HG02798 (cell line): Measurements from ENCODE around the gene ARHGAP6.
"Not testable (repeated sequence)": the region's sequence is repeated elsewhere in the genome, so short reads cannot be mapped to it uniquely, and the experiment has no call there.

ENCODE experiments used
- ATAC-seq: cut with Tn5 transposase; IDR thresholded peaks from one replicate; pipeline ENCODE4 v1.9.1; 2021; ENCODE audit warnings: mild to moderate bottlenecking; ENCODE audit not compliant: unreplicated experiment, poor library complexity

The ARHGAP6 gene

GRCh38 chrX:11371106-11371505, 294.6 kb downstream of the ARHGAP6 start:
- ATAC-seq: no peak

GRCh38 chrX:11367609-11368430, 297.9 kb downstream of the ARHGAP6 start:
- ATAC-seq: no peak

GRCh38 chrX:11366998-11367595, 298.6 kb downstream of the ARHGAP6 start:
- ATAC-seq: no peak

DNA sequence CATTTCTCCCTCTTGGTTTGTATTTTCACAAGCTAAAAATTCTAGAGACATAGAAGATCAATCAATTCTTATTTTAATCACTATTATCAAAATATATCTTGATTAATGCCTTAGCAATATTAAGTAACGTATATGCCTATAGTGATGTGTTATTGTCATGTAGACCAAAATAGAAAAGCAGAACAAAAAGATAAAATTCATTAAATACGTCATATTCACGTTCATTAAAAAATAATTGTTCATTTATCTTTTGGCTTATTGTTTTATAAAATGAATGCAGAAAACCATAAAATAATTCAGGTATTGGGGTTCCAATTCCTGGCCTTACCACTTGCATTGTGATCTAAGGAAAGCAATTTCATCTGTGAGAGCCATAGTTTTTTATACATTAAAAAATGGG, 300.3 kb downstream of the ARHGAP6 start:
- ATAC-seq: no peak

DNA sequence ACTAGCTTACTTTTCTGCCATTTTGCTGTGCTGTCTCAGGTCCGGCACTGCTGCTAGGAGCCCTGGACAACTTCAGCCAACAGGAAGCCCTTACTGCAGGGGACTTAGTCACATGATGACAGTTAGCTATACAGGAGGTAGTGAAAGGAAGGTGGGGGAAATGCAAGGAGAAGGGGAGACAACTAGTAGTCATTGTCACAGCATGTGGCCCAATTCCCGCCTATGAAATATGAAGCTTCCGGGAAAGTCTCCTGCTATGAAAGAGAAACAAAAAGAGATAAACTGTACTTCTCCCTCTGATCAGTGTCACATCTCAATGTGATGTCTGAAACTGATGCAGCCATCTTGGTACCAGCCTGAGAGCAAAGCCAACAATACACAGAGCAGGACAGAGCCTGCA, 300.9 kb downstream of the ARHGAP6 start:
- ATAC-seq: no peak

GRCh38 chrX:11363825-11364224, 301.9 kb downstream of the ARHGAP6 start:
- not testable (repeated sequence) for ATAC-seq

DNA sequence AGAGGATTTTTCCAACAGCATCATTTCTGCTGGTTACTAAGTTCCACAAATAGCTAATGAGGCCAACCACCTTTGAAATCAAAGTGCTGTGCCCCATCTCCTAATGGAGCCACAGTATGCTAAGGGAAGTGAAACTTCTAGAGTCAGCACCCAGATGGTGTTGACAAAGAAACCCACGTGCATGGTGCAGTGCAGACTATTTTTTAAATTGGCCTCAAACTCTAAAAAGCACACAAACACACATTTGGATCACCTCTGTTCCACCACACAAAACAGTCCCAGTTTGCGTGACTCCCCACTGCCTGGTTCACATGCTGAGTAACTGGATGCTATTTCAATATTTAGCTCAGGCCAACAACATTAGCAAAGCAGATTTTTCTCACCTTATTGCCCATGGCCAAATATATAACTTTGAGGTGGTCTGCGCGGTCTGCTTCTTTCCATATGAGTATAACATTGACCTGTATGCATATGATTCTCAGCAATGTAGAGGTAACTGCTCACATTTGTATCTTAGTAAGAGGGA, 302.6 kb downstream of the ARHGAP6 start:
- ATAC-seq: peak; percentile 99

GRCh38 chrX:11361666-11362065, 304.1 kb downstream of the ARHGAP6 start:
- not testable (repeated sequence) for ATAC-seq

- ATAC-seq: not testable (repeated sequence)
Measured at GRCh38 chrX:11355944-11356343, 309.8 kb downstream of the ARHGAP6 start.

- no peak for ATAC-seq
Measured at GRCh38 chrX:11355259-11355909, 310.3 kb downstream of the ARHGAP6 start.

DNA sequence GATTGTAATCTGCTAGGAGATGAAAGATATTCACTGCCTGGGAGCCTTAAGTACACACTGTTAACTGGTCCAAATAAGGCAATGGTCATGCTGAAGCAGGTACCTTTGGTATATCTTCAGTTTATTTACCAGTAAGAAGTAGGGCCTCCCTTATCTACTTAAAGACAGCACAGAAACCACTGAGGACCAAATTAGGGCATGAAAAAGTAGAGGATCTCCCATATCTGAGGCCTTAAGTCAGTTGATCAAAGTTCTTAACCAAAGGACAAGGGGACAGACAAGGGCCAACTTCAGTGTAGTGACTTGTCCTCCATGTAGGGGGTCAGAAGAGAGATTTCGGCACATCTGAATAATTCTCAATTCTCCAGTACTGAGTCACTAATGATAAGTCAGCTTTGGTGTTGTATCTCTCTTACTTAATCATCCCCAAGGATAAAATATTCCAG, 313.4 kb downstream of the ARHGAP6 start:
- no peak for ATAC-seq

- ATAC-seq: peak; percentile 15
Measured at GRCh38 chrX:11351375-11352295, 314.1 kb downstream of the ARHGAP6 start.

DNA sequence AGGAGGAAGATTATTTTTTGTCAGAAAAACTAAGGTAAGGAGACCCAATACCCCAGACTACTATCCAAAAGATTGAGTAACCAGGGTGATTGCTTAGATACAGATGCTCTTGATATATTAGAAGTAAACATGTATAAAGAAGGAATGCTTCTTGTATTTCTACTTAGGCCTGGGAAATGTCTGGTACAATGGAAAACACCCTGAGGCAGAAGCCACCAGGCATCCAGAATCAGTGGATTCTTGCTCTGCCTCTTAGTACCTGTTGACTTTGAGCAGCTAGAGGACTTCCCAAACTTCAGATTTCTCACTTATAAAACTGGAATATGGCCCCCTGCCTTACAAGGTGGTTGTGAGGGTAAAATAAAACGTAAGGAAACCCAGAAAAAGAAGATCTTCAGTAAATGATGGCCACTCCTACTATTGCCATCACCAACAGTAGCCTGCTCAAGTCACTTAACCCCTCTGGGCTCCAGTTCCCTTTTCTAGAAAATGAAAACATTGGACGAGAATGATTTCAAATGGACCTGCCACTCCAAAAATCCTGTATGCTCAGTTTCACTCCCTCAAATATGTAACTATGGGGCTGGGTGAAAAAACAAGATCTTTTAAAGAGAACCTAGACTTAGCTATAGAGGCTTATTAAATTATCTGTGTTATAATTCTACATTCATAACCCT, 315.9 kb downstream of the ARHGAP6 start:
- no peak for ATAC-seq

- ATAC-seq: no peak
Measured at GRCh38 chrX:11349020-11349419, 316.7 kb downstream of the ARHGAP6 start.

- no peak for ATAC-seq
Measured at GRCh38 chrX:11347300-11347699, 318.4 kb downstream of the ARHGAP6 start.

GRCh38 chrX:11346121-11346682, 319.5 kb downstream of the ARHGAP6 start:
- no peak for ATAC-seq

DNA sequence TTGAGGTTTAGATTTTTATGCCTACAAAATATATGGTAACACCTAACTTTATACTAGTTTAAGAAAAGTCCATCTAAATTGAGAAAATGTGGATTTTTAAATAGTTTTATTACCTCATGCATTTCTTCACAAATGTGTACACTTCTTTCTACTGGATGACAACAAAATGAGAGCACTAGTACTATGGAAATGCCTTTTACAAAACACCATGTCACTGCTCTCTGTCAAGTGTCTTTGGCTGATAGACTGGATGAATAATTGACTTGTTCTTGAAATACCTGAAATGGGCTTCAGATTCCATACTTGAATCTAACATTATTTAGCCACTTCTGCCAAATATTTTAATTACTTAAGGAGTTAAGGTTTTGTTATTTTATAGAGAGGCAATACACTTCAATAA, 323.0 kb downstream of the ARHGAP6 start:
- ATAC-seq: no peak

GRCh38 chrX:11341274-11342201, 324.2 kb downstream of the ARHGAP6 start:
- peak; percentile 75 for ATAC-seq
